ENCODE results near the gene CYREN. TPM values are rescaled to one million over a fixed set of nuclear protein-coding genes. Genes with fewer than 3 reads are reported as not detected.

The CYREN gene
- total and polyA plus RNA-seq, 2 of the 13 experiments (the other 11 are each of a cell fraction or from before 2014, with no cell fraction given) = 20.7 to 60.7 TPM

DNA sequence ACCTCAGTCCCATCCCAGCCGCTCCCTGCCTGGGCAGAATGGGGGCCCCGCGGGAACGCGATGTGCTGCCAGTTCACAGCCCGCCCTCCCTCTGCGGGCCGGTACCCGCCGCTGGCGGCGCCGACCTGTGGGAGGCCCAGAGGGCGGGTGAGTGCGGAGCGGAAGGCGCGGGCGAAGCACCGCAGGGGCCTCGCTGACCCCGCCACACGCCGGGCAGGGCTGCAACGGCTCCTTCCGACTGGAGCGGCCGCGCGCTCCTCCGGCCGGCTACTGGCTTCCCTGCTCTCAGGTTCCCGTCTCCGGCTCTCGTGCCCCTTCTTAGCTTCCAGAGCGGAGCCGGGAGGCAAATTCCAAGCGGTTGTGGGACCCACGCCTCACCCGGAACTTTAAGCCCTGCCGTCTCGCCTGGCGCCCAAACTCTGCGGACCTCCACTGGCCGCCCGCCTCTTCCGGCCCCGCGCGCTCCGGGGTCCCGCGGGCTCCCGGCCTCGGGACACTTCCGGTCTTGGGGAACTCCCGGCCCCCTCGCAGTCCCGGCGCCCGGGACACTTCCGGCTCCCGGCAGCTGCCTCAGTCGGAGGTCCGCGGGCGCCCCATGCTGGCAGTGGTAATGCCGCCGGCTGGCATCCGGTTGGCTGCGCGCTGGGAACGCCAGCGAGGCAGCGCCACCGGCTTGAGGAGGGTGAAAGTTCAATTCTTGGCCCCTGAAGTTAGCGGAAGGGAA is at the start of gene CYREN (continued):
- TF ChIP-seq, protein P1, sequence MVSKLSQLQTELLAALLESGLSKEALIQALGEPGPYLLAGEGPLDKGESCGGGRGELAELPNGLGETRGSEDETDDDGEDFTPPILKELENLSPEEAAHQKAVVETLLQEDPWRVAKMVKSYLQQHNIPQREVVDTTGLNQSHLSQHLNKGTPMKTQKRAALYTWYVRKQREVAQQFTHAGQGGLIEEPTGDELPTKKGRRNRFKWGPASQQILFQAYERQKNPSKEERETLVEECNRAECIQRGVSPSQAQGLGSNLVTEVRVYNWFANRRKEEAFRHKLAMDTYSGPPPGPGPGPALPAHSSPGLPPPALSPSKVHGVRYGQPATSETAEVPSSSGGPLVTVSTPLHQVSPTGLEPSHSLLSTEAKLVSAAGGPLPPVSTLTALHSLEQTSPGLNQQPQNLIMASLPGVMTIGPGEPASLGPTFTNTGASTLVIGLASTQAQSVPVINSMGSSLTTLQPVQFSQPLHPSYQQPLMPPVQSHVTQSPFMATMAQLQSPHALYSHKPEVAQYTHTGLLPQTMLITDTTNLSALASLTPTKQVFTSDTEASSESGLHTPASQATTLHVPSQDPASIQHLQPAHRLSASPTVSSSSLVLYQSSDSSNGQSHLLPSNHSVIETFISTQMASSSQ (IDR thresholded peaks at IDR 0.05; ENCODE audit: low read depth) = peak; percentile 7; the same call in 1 of the 2 replicates
- TF ChIP-seq, protein P1 (CRISPR knock-in tag; IDR thresholded peaks at IDR 0.05; ENCODE audit: borderline replicate concordance) = peak; percentile 72
- TF ChIP-seq ZNF224 (CRISPR knock-in tag; IDR thresholded peaks at IDR 0.05) (peak; percentile 21; the same call in 1 of the 2 replicates), NFKBIZ (CRISPR knock-in tag; IDR thresholded peaks at IDR 0.05) (0 out of 2 replicates have a peak, but pooled peaks have one; percentile 31), ZSCAN22 (CRISPR knock-in tag; IDR thresholded peaks at IDR 0.05) (no peak), KDM4B (CRISPR knock-in tag; IDR thresholded peaks at IDR 0.05) (peak; percentile 59; the same call in 1 of the 2 replicates), NAIF1 (CRISPR knock-in tag; IDR thresholded peaks at IDR 0.05; ENCODE audit: borderline replicate concordance) (no peak), PAX8 (CRISPR knock-in tag; IDR thresholded peaks at IDR 0.05; ENCODE audit: borderline replicate concordance) (peak; percentile 81; the same call in 1 of the 2 replicates), HOXD1 (CRISPR knock-in tag; IDR thresholded peaks at IDR 0.05) (peak; percentile 92; the same call in 1 of the 2 replicates)
- TF ChIP-seq, protein P2, sequence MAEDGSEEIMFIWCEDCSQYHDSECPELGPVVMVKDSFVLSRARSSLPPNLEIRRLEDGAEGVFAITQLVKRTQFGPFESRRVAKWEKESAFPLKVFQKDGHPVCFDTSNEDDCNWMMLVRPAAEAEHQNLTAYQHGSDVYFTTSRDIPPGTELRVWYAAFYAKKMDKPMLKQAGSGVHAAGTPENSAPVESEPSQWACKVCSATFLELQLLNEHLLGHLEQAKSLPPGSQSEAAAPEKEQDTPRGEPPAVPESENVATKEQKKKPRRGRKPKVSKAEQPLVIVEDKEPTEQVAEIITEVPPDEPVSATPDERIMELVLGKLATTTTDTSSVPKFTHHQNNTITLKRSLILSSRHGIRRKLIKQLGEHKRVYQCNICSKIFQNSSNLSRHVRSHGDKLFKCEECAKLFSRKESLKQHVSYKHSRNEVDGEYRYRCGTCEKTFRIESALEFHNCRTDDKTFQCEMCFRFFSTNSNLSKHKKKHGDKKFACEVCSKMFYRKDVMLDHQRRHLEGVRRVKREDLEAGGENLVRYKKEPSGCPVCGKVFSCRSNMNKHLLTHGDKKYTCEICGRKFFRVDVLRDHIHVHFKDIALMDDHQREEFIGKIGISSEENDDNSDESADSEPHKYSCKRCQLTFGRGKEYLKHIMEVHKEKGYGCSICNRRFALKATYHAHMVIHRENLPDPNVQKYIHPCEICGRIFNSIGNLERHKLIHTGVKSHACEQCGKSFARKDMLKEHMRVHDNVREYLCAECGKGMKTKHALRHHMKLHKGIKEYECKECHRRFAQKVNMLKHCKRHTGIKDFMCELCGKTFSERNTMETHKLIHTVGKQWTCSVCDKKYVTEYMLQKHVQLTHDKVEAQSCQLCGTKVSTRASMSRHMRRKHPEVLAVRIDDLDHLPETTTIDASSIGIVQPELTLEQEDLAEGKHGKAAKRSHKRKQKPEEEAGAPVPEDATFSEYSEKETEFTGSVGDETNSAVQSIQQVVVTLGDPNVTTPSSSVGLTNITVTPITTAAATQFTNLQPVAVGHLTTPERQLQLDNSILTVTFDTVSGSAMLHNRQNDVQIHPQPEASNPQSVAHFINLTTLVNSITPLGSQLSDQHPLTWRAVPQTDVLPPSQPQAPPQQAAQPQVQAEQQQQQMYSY (CRISPR knock-in tag; IDR thresholded peaks at IDR 0.05) = peak; percentile 52; the same call in 1 of the 2 replicates
- TF ChIP-seq, protein P3, sequence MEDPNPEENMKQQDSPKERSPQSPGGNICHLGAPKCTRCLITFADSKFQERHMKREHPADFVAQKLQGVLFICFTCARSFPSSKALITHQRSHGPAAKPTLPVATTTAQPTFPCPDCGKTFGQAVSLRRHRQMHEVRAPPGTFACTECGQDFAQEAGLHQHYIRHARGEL (CRISPR knock-in tag; IDR thresholded peaks at IDR 0.05) = no peak; the same call in 1 of the 2 replicates
- TF ChIP-seq, protein P4, sequence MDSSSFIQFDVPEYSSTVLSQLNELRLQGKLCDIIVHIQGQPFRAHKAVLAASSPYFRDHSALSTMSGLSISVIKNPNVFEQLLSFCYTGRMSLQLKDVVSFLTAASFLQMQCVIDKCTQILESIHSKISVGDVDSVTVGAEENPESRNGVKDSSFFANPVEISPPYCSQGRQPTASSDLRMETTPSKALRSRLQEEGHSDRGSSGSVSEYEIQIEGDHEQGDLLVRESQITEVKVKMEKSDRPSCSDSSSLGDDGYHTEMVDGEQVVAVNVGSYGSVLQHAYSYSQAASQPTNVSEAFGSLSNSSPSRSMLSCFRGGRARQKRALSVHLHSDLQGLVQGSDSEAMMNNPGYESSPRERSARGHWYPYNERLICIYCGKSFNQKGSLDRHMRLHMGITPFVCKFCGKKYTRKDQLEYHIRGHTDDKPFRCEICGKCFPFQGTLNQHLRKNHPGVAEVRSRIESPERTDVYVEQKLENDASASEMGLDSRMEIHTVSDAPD (CRISPR knock-in tag; IDR thresholded peaks at IDR 0.05) = peak; percentile 20; the same call in 1 of the 2 replicates
